ENCODE results near the gene DNMT3A.

DNMT3A gene

DNA sequence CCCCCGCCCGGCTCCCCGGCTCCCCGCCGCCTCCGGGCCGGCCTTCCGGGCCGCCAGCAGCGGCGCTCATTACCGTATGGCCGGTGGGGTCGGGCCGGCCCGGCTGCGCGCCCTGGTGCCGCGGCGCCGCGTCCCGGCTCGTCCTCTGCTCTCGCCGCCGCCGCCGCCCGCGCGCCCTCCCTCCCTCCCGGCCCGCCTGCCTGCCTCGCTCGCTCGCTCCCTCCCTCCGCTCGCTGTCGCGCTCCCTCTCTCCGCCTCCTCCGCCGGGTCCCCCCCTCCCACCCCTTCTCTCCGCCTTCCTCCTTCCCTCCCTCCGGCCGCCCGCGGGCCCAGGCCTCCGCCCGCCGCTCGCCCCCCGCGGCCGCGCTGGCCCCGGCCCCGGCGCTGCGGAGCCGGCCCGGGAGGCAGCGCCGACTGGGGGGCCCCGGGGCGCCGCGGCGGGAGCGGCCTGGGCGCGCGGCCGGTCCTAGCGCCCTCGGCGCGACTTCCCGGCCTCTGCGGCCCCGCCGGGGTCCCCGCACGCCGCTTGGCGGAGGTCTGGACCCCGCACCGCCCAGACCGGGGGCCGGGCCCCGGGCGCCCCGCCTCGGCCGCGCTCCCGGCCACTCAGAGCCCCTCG, at the start of gene DNMT3A:
Gene DNMT3A (minus strand): TSS at position 173 of the 619 bp plus-strand sequence. CDS start 27,941 bp downstream, outside the sequence.
- no peak for DNase-seq (ENCODE audit: low read depth, low spot score)
- TF ChIP-seq POLR2AphosphoS5 (IDR thresholded peaks at IDR 0.05; ENCODE audit: borderline replicate concordance, low read depth, low read length): no peak
- TF ChIP-seq EZH2 (IDR thresholded peaks at IDR 0.05): no peak
- TF ChIP-seq FOXP2 (optimal IDR thresholded peaks at IDR 0.05; ENCODE audit: control extremely low read depth, extremely low read length, insufficient read depth): no peak
- Histone ChIP-seq H3K9me3 (ENCODE audit: low read depth, low read length) (no peaks in the 10 kb centered on the region), H3K9ac (ENCODE audit: insufficient read length) (peak within 1 kb of the TSS; percentile 59), H3K27ac (no peak within 1 kb of the TSS), H3K36me3 (ENCODE audit: insufficient read depth, low read length) (no peaks in the 10 kb centered on the region), H3K4me3 (peak within 1 kb of the TSS; percentile 85)

DNA sequence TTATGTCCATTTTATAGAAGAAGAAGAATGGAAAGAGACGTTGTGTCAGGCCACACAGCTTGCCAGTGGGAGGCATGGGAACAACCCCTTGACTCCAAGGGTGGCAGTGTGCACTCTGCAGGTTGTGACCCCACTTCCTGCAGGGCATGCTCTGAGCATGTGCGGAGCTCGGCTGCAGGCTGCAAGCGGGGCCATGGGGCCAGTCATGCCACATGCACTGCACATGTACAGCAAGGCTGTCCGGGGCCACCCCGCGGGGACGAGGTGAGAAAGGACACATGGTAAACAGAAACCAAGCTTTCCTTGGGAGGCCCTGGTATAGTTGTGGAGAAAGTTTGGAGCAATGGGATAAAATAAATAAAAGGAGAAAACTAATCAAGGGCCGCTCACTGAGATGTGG, 47.4 kb upstream of the DNMT3A start:
- H3K9me3 ChIP-seq (ENCODE audit: low read depth, low read length): no peaks in the 10 kb centered on the region
- no peak for DNase-seq (ENCODE audit: low read depth, low spot score)
- TF ChIP-seq POLR2AphosphoS5 (IDR thresholded peaks at IDR 0.05; ENCODE audit: borderline replicate concordance, low read depth, low read length) (no peak), FOXP2 (optimal IDR thresholded peaks at IDR 0.05; ENCODE audit: control extremely low read depth, extremely low read length, insufficient read depth) (no peak), EZH2 (IDR thresholded peaks at IDR 0.05) (no peak)

DNA sequence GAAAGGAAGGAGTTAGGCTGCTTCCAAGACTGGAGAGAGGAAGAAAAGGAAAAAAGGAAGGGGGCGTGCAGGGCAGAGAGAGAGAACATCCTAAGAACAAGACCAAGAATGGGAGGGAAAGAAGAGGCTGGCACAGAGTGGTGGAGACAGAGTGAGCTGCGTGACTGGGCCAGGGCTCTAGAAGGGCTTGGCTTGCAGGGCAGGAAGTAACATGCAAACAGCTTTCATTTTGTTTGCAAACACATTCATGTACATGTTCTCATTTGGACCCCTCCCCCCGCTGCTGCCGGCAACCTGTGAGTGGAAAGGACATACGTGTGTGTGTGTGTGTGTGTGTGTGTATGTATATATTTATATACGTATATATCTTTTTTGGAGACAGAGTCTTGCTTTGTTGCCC, 46.8 kb upstream of the DNMT3A start:
- Histone ChIP-seq H3K9me3 (ENCODE audit: low read depth, low read length) (no peaks in the 10 kb centered on the region), H3K27ac (no peak overlapping the region), H3K4me3 (no peak overlapping the region), H3K36me3 (ENCODE audit: insufficient read depth, low read length) (no peaks in the 10 kb centered on the region), H3K9ac (ENCODE audit: insufficient read length) (no peak overlapping the region)
- TF ChIP-seq FOXP2 (optimal IDR thresholded peaks at IDR 0.05; ENCODE audit: control extremely low read depth, extremely low read length, insufficient read depth): no peak
- TF ChIP-seq POLR2AphosphoS5 (IDR thresholded peaks at IDR 0.05; ENCODE audit: borderline replicate concordance, low read depth, low read length): no peak
- TF ChIP-seq EZH2 (IDR thresholded peaks at IDR 0.05): no peak
- DNase-seq (ENCODE audit: low read depth, low spot score): no peak

More for the DNA sequence above, 47.4 kb upstream of the DNMT3A start:
- H3K4me3 ChIP-seq: no peak overlapping the region
- no peaks in the 10 kb centered on the region for H3K36me3 ChIP-seq (ENCODE audit: insufficient read depth, low read length)
- no peak overlapping the region for H3K27ac ChIP-seq
- no peak overlapping the region for H3K9ac ChIP-seq (ENCODE audit: insufficient read length)

DNA sequence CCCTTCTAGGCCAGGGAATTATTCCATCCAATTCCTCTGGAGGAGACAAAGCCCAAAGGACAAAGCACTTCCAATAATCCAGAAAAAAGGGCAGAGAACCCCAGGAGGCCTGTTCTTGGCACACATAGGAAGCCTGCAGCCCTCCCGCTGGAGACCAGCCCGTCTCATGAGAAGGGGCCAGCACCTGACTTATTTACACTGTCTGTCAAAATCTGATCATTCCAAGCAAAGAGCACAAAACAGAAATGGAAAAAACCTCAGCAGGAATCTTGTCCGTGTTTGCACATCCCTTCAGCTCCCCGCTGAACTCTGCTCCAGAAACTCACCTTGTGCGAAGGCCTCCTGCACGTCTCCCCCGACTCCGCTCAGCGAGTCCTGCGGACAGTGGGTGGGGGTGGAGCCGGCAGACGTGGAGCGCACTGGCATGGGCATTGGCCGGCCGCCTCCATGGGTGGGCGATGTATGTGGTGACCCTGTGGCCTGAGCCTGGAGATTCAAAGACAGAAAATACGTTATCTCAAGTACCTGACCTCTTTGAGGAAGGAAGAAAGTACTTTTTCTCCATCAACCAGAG, 46.2 kb upstream of the DNMT3A start:
- no peak overlapping the region for H3K9ac ChIP-seq (ENCODE audit: insufficient read length)
- H3K27ac ChIP-seq: no peak overlapping the region
- H3K9me3 ChIP-seq (ENCODE audit: low read depth, low read length): no peaks in the 10 kb centered on the region
- no peak overlapping the region for H3K4me3 ChIP-seq
- DNase-seq (ENCODE audit: low read depth, low spot score): no peak
- TF ChIP-seq POLR2AphosphoS5 (IDR thresholded peaks at IDR 0.05; ENCODE audit: borderline replicate concordance, low read depth, low read length): no peak
- no peak for TF ChIP-seq FOXP2 (optimal IDR thresholded peaks at IDR 0.05; ENCODE audit: control extremely low read depth, extremely low read length, insufficient read depth)
- TF ChIP-seq EZH2 (IDR thresholded peaks at IDR 0.05): no peak
- H3K36me3 ChIP-seq (ENCODE audit: insufficient read depth, low read length): no peaks in the 10 kb centered on the region

DNA sequence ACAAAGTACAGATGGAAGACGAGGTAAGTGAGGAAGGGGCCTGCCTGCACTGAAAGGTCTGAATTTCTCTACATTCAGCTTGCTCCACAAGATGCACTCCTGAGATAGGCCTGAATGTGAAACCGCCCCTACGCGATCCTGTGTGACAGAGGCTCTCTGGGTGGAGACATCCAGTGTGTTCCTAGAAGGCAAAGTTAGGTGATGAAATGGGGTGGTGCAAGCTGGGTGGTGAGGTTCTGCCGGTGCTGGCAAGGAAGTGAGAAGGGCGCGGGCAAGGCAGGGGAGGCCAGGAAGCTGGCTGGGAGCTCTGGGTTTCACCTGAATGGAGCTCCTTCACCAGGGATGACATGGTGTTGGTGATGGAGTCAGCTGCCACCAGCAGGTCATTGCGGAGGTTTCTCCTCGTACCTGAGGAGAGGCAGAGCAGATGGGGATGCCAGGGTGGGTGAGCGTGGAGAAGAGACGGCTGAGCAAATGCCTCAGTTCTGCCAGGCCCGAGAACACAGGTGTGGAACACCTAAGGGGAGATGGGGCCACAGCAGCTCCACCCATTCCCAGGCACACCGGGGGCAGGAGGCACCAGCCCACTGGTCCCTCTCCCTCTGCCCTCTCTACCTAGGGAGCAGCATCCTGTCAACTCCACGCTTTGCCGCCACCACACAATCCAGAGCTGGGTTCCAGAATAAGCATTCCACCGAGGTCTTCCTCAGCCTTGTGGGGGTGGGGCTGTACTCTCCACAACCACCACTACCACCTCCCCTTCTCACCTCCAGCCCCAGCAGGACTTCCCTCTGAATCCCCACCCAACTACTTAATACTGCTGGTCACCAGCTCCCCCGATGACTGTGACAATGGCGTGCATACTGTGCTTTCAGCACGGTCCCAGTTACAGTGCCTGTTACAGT, 45.5 kb upstream of the DNMT3A start:
- no peak overlapping the region for H3K4me3 ChIP-seq
- DNase-seq (ENCODE audit: low read depth, low spot score): no peak
- H3K27ac ChIP-seq: no peak overlapping the region
- no peak for TF ChIP-seq FOXP2 (optimal IDR thresholded peaks at IDR 0.05; ENCODE audit: control extremely low read depth, extremely low read length, insufficient read depth)
- no peak for TF ChIP-seq EZH2 (IDR thresholded peaks at IDR 0.05)
- TF ChIP-seq POLR2AphosphoS5 (IDR thresholded peaks at IDR 0.05; ENCODE audit: borderline replicate concordance, low read depth, low read length): no peak
- no peaks in the 10 kb centered on the region for H3K36me3 ChIP-seq (ENCODE audit: insufficient read depth, low read length)
- H3K9me3 ChIP-seq (ENCODE audit: low read depth, low read length): no peaks in the 10 kb centered on the region
- H3K9ac ChIP-seq (ENCODE audit: insufficient read length): no peak overlapping the region

DNA sequence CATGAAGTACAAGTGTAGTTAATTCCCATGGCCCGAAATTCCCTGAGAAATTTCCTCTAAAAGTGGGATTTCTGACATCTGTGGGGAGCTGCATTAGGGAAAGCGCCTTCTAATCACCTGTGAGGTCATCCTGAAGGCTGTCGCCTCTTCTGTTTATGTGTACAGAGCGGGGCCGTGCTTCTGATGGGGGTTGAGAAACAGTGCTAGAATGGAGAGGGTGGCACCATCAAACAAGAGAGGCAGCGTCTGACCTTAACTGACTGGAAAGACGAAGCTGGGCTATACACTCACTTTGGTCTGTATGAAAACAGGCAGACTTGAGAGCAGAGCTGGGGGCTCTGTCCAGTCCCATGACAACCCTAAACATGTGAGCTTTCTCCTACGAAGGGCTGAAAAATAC, 44.2 kb upstream of the DNMT3A start:
- Histone ChIP-seq H3K4me3 (no peak overlapping the region), H3K9ac (ENCODE audit: insufficient read length) (no peak overlapping the region), H3K36me3 (ENCODE audit: insufficient read depth, low read length) (no peaks in the 10 kb centered on the region), H3K9me3 (ENCODE audit: low read depth, low read length) (no peaks in the 10 kb centered on the region), H3K27ac (no peak overlapping the region)
- TF ChIP-seq FOXP2 (optimal IDR thresholded peaks at IDR 0.05; ENCODE audit: control extremely low read depth, extremely low read length, insufficient read depth) (no peak), EZH2 (IDR thresholded peaks at IDR 0.05) (no peak), POLR2AphosphoS5 (IDR thresholded peaks at IDR 0.05; ENCODE audit: borderline replicate concordance, low read depth, low read length) (no peak)
- DNase-seq (ENCODE audit: low read depth, low spot score): no peak

DNA sequence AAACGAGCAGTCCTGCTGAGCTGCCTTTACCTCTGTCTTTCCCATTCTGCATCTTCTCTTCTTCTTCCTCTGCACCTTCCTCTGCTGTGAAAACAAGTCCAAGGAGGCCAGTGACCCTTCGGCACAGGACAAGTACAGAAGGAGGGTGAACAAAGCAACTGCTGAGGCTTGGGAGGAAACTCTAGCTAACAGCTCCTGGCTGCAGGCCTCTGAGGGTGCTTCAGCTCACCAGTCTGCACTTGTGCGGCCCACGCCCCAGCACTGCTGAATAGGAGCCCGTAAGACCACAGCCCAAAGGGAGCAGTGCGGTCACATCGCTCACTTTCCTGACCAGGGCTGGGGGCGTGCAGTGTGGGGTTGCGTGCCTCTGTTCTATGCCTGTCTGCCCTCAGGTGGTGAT, 42.1 kb upstream of the DNMT3A start:
- no peak overlapping the region for H3K27ac ChIP-seq

DNA sequence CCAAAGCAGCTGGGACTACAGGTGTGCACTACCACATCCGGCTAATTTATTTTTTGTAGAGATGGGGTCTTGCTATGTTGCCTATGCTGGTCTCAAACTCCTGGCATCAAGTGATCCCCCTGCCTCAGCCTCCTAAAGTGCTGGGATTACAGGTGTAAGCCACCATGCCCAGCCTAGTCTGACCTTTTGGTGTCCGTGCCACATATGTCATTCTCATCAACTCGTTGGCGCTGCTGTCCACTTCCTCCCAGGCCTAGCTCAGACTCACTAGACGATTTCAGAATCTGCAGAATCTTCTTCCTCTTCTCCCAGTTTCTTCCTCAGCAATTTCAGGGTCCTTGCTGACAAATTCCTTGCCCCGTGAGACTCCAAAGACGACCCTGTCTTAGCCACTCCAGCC, 39.8 kb upstream of the DNMT3A start:
- DNase-seq (ENCODE audit: low read depth, low spot score): no peak
- Histone ChIP-seq H3K4me3 (no peak overlapping the region), H3K9me3 (ENCODE audit: low read depth, low read length) (no peaks in the 10 kb centered on the region), H3K9ac (ENCODE audit: insufficient read length) (no peak overlapping the region), H3K27ac (no peak overlapping the region), H3K36me3 (ENCODE audit: insufficient read depth, low read length) (no peaks in the 10 kb centered on the region)
- TF ChIP-seq EZH2 (IDR thresholded peaks at IDR 0.05) (no peak), POLR2AphosphoS5 (IDR thresholded peaks at IDR 0.05; ENCODE audit: borderline replicate concordance, low read depth, low read length) (no peak), FOXP2 (optimal IDR thresholded peaks at IDR 0.05; ENCODE audit: control extremely low read depth, extremely low read length, insufficient read depth) (no peak)

More for the DNA sequence above, 42.1 kb upstream of the DNMT3A start:
- Histone ChIP-seq H3K9ac (ENCODE audit: insufficient read length) (no peak overlapping the region), H3K9me3 (ENCODE audit: low read depth, low read length) (no peaks in the 10 kb centered on the region), H3K4me3 (no peak overlapping the region), H3K36me3 (ENCODE audit: insufficient read depth, low read length) (no peaks in the 10 kb centered on the region)
- no peak for DNase-seq (ENCODE audit: low read depth, low spot score)
- TF ChIP-seq POLR2AphosphoS5 (IDR thresholded peaks at IDR 0.05; ENCODE audit: borderline replicate concordance, low read depth, low read length): no peak
- TF ChIP-seq EZH2 (IDR thresholded peaks at IDR 0.05): no peak
- no peak for TF ChIP-seq FOXP2 (optimal IDR thresholded peaks at IDR 0.05; ENCODE audit: control extremely low read depth, extremely low read length, insufficient read depth)
